T47D (cell line): ENCODE data around the gene BBS12.
A peak's percentile ranks its signal among the peaks of the same experiment; 100 is the strongest.

Experiments
- DNase-seq, 2 experiments: peaks; one replicate each; pipeline versions ENCODE4 v3.0.0 to v3.0.0-alpha.2; 2011 to 2012; ENCODE audit warnings: low read depth in 1 of 2, low spot score in 1 of 2
- JUND ChIP-seq: IDR thresholded peaks from 2 replicates; pipeline ENCODE4 v1.6.1; 2012; ENCODE audit warnings: low read depth
- in situ Hi-C: cut with HindIII; loops from 2 replicates; pipeline ENCODE4 v1.10.0; 2016; ENCODE audit warnings: low sequenced_read_pairs, low pct_unique_long_range_greater_than_20kb

Gene BBS12

DNA sequence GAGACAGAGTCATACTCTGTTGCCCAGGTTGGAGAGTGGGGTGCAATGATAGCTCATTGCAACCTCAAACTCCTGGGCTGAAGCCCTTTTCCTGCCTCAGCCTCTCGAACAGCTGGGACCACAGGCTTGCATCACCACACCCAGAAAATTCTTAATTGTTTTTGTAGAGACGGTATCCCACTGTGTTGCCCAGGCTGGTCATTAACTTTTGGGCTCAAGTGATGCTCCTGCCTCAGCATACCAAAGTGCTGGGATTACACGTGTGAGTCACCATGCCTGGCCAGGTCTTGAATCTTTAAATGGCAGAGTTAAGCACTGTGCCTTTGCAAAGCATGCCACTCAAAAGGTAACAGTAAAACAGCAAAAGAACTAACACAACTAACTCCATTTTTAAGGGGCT is 28.6 kb upstream of the BBS12 start:
- TF ChIP-seq JUND, result no peak

DNA sequence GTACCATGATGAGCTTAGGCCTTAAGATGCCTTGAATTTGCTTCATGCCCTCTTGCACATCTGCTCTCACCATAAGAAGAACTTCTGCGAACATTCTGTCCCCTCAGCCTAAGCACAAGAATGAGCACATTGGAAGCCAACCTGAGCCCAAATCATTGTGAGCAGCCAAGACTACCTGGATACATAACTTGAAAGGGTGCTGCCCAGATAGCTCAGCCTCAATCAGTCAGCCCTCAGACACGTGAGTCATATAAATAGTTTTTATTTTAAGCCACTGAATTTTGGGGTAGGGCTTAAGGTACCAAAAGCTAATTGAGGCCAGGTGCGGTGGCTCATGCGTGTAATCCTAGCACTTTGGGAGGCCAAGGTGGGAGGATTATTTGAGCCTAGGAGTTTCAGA is 27.5 kb upstream of the BBS12 start:
- DNase-seq, result no peak
- in situ Hi-C loops, result no loop called here
- TF ChIP-seq JUND, result no peak

More for the DNA sequence above, 28.6 kb upstream of the BBS12 start:
- DNase-seq, result no peak
- in situ Hi-C loops, result no loop called here

DNA sequence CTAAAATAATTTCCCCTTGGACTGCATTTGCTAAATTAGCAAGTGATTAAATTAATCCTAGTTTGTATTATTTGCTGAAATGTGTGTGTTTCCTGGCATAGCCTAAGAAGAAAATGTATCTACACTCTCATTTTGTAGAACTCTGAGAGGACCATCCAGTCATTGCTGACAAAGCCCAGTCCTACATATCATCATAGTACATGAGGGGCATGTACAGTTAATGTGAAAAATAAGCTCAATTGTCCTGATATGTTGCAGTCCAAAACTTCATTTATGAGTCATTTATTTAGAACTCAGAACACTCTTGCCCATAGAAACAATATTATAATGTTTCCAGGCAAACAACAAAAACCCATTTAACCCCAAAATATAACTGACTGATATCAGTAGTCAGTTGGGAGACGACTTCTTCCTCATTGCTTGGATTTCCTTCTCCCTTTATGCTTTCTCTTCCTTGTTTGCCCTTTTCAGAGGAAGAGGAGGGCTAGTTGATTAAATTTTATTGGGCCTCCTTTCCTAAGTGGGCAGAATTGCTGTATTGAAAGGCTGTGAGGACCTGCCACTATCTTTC is 26.9 kb upstream of the BBS12 start:
- in situ Hi-C loops, result no loop called here
- TF ChIP-seq JUND, result no peak
- DNase-seq, result no peak

DNA sequence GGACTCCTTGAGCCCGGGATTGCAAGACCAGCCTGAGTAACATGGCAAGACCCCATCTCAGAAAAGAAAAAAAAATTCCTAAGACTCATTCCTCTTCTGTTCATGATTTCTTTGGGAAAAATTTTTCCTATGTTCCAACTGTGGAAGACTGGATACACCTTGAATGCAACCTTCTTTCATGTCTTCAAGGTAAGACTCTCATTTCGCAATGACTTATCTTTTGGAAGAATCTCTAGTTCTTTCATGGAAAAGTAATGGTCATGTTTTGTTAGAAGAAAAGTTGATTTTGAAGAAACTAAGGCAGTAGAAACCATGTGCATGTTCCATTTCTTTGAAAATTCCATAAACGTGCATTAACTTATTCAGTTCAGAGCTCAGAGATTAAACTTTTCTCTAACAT is 26.0 kb upstream of the BBS12 start:
- in situ Hi-C loops, result no loop called here
- DNase-seq, result no peak
- no peak for TF ChIP-seq JUND

DNA sequence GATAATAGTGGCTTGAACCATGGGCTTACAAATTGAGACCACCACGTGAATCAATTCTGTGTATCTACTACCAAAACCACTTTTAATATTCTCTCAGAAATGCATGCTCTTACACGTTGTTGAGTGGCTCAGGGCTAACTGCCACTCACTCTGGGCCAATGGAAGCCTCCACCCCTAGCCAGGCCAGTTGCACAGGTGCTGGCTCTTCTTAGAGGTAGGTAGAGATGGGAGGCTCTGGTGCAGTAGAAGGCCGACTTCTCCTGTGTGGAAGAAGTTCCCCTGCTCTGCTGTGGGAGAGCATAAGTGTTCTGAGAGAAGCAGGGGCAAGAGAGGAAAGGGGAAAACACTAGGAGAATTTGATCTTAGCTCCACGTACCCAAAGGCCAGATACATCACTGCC is 25.0 kb upstream of the BBS12 start:
- TF ChIP-seq JUND, result no peak
- DNase-seq, result no peak
- in situ Hi-C loops, result no loop called here

DNA sequence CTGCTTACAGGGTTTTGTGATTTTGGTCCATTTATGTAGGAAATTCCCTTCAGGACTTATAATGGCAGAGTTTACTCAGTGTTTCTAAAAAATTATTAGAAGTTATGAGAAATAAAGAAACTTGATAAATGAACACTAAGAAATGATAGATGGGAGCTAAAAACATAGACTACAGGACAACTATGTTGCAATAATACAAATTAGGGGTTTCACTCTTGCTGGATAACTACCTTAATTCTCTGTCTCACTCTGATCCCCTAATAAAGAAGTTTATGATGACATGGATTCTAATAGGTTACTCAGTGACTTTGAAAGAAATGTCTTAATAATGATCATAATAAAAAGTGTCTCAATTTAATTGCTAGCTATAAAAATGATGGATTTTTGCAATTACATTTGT is 23.3 kb upstream of the BBS12 start:
- in situ Hi-C loops, result no loop called here
- DNase-seq, result no peak
- TF ChIP-seq JUND, result no peak

DNA sequence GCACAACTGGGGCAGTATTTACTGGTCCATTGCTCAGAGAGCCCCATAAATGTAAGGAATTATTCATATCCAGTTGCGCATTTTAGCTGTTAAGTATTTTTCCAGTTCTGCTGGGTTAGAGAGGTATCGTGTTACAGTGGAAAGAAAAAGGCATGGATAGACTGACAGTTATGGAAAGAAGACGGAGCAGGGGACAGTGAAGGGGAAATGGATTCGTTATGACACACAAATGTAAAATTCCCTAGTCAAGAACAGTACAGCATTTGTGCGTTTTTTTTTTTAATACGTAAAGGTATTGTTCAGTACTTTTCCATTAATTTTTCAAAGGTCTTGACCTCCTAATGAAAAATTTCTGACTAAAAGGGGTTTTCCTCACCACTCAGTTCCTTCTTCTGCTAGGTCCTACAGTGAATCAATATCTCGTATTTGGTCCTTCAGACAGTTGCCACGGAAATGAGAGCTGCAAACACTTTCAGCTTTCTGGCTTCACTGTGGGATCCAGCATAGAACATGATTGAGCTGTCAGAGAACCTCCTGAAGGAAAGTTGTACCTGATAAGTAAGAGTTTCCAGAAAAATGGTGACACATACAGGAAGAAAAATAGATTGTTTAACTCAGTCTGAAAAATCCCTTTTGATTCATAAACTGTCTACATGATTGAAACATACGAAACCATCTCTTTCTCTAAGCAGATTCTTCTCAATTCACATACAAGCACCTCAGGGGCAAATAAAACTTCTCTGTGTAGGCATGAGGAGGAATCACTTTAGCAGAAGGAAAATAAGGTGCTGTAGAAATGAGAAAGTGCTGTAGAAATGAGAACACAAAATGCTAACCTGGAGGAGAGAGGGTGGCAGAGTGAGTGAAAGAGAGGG is 21.8 kb upstream of the BBS12 start:
- DNase-seq, result no peak
- no peak for TF ChIP-seq JUND
- in situ Hi-C loops, result no loop called here

DNA sequence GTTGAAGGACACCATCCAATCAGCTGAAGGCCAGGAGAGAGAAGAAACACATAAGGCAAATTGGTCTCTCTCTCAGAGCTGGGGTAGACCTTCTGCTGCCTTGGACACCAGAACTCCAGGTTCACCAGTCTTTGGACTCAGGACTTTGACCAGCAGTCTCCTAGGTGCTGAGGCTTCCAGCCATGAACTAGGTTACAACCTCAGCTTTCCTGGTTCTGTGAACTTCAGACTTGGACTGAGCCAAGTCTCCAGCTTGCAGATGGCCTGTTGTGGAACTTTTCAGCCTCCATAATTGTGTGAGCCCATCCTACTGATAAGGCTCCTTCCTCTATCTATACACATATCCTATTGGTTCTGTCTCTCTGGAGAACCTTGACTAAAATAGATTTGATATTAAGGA is 20.6 kb upstream of the BBS12 start:
- in situ Hi-C loops, result no loop called here
- no peak for TF ChIP-seq JUND
- DNase-seq, result no peak

DNA sequence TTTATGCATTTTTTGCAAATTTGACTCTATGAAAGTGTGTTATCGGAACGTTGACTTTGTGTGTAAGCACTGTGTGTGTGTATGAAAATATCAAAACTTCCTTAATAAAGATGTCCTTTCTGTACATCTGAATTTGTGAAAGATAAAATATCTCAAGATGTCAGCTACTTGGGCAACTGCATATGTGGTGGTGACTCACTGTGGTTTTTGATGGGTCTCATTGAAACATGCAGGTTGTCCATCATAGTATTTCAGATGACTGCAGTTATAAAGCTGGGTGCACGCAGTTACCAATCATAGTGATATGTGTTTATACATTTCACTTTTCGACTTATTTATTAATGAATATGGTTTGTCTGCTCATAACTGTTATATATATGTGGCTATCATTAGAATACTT is 19.7 kb upstream of the BBS12 start:
- no peak for DNase-seq
- no peak for TF ChIP-seq JUND
- in situ Hi-C loops, result no loop called here

DNA sequence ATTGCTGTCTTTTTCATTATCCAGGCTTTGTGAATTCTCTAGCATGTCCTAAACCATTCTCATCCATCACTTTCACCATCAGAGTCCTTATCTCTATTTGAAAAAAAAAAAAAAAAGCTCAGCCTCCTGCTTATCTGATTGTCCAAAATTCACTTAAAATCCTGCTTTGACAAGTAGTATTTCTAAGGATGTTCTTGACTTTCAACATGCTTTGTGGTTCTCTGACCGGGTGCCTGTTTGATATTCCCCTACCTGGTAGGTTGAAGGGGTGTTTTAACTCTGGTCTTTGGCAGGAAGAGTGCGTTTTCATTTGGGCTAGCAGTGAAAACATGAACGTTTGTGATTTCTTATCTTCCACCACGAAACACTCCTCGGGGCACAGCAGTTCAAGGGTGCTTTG is 17.3 kb upstream of the BBS12 start:
- in situ Hi-C loops, result no loop called here
- DNase-seq, result no peak
- no peak for TF ChIP-seq JUND

DNA sequence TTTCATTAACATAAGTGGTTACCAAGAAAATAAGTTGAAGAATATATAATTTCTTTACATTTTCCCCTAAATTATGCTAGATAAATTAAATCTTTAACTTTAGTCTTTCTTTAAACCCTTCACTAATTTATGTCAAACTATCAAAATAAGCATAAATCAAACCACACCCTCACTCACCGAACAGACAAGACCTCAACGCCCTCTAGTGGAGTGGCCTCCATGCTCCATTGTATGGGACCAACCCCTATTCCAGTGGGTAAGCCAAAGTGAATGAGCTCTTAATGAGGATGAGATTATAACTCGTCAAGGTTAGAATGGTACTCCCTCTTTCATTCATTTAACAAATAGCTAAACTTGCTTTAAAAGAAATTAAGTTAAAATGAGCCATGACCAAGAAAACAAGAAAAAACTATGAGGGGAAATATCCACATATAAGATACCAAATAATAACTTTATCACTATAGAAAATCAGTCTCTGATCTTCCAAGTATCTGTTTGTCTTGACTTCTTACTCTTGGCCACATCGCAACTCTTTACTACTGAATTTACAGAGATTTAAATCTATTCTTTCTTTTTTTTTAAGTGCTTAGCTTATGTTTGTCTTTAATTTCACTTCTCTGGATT is 15.6 kb upstream of the BBS12 start:
- TF ChIP-seq JUND, result no peak

DNA sequence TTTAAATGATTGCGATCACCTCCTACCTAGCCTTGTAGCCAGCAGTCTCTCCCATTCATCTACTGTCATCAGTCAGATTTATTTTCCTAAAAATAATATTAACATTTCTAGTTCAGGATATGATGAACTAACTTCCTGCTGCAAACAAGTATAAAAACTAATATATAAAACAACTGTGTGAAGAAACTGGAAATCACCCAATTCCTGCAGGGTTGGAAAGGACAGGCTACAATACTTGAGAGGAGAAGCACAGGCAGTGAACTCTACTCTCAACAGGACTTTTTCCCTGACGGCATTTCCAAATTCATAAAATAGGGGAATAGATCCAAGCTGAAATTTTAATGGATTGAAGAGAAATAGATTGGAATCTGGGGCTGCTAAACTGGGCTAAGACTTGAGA is 14.2 kb upstream of the BBS12 start:
- DNase-seq, result no peak
- no peak for TF ChIP-seq JUND
- in situ Hi-C loops, result no loop called here

More for the DNA sequence above, 15.6 kb upstream of the BBS12 start:
- in situ Hi-C loops, result no loop called here
- DNase-seq, result peak; percentile 34 to 73

DNA sequence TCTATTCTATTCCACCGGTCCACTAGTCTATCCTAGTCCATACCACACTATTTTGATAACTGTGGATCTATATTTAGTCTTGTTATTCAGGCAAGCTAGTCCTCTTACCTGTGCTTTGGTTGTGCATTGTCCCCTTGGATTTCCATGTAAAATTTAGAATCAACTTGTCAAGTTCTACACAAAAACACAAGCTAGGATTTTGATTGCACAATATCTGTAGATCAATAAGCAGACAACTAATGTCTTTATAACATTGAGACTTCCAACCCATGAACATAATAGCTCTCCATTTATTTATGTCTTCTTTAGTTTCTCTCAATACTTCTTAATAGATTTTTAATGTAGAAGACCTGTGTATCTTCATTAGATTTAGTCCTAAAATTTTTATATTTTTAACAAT is 10.2 kb upstream of the BBS12 start:
- TF ChIP-seq JUND, result no peak
- DNase-seq, result no peak
- in situ Hi-C loops, result no loop called here
